Astrocyte of the spinal cord (primary cell): ENCODE measurements around the gene SLC12A6.

Experiments
- DNase-seq: peaks from one replicate; pipeline ENCODE4 v3.0.0; 2011; ENCODE audit warnings: low read depth, low spot score
- H3K4me3 ChIP-seq: 2 replicates; pipeline ENCODE4 v1.5.1; 2011; ENCODE audit warnings: low read depth, mild to moderate bottlenecking, low read length, moderate library complexity
- CTCF ChIP-seq: IDR thresholded peaks from 2 replicates; pipeline ENCODE4 v1.5.1; 2012; ENCODE audit warnings: low read depth, mild to moderate bottlenecking, low read length, inconsistent platforms
- in situ Hi-C: cut with HindIII; loops from 2 replicates; pipeline ENCODE4 v1.10.0; 2017; ENCODE audit warnings: low sequenced_read_pairs

Gene SLC12A6

GRCh38 chr15:34246276-34246976 is 91.2 kb downstream of the SLC12A6 start:
- no peak for TF ChIP-seq CTCF
- DNase-seq = no peak
- in situ Hi-C loops = no loop called here
- no peak overlapping the region for H3K4me3 ChIP-seq

GRCh38 chr15:34243226-34243625 is 94.4 kb downstream of the SLC12A6 start:
- DNase-seq = no peak
- no peak overlapping the region for H3K4me3 ChIP-seq
- in situ Hi-C loops = no loop called here
- no peak for TF ChIP-seq CTCF

GRCh38 chr15:34242331-34242710 is 95.3 kb downstream of the SLC12A6 start:
- no peak overlapping the region for H3K4me3 ChIP-seq
- TF ChIP-seq CTCF = no peak
- DNase-seq = no peak
- in situ Hi-C loops = no loop called here

- TF ChIP-seq CTCF = peak; percentile 76
- in situ Hi-C loops = no loop called here
- peak; percentile 64 for DNase-seq
- no peak overlapping the region for H3K4me3 ChIP-seq
Observed at GRCh38 chr15:34241376-34242330, 95.9 kb downstream of the SLC12A6 start.

GRCh38 chr15:34240537-34240936 is 97.0 kb downstream of the SLC12A6 start:
- H3K4me3 ChIP-seq = no peak overlapping the region
- no peak for DNase-seq
- in situ Hi-C loops = no loop called here
- TF ChIP-seq CTCF = no peak

GRCh38 chr15:34239151-34239808 is 98.3 kb downstream of the SLC12A6 start:
- no peak for TF ChIP-seq CTCF
- peak; percentile 85 for DNase-seq
- in situ Hi-C loops = no loop called here
- no peak overlapping the region for H3K4me3 ChIP-seq
